ENCODE data around the gene SLC34A2.

- TF ChIP-seq CTCF (IDR thresholded peaks at IDR 0.05; ENCODE audit: low read depth, low read length, poor library complexity, severe bottlenecking) = no peak
- TF ChIP-seq EZH2phosphoT487 (IDR thresholded peaks at IDR 0.05; ENCODE audit: borderline replicate concordance, low read length) = no peak
Observed at GRCh38 chr4:25700661-25701060, 45.0 kb downstream of the SLC34A2 start.
